H1 (cell line): ENCODE results near the gene LMAN1L.

Experiments
- ATF2 ChIP-seq: IDR thresholded peaks from 2 replicates; pipeline ENCODE4 v1.6.1; 2012; ENCODE audit warnings: low read length, inconsistent platforms
- CTCF ChIP-seq, 3 experiments: IDR thresholded peaks; 1 replicate in 2 of 3; 2 replicates in 1 of 3; pipeline versions ENCODE4 v1.5.1 to v1.6.1; 2011; ENCODE audit warnings: low read length in 3 of 3, mild to moderate bottlenecking in 3 of 3, inconsistent platforms in 2 of 3, low read depth in 1 of 3, moderate library complexity in 1 of 3; ENCODE audit not compliant: insufficient read depth in 1 of 3; ENCODE audit errors: control extremely low read depth in 1 of 3
- POLR2A ChIP-seq, 2 experiments: IDR thresholded peaks; 1 replicate in 1 of 2; 2 replicates in 1 of 2; pipeline ENCODE4 v1.6.1; 2011; ENCODE audit warnings: low read depth in 2 of 2, low read length in 2 of 2, mild to moderate bottlenecking in 2 of 2; ENCODE audit errors: control extremely low read depth in 1 of 2
- POLR2AphosphoS5 ChIP-seq: IDR thresholded peaks from 2 replicates; pipeline ENCODE4 v1.6.1; 2011; ENCODE audit warnings: low read depth, low read length
- SIRT6 ChIP-seq: IDR thresholded peaks from one replicate; pipeline ENCODE4 v1.7.1; 2012; ENCODE audit warnings: low read length, inconsistent platforms
- SP4 ChIP-seq: IDR thresholded peaks from 2 replicates; pipeline ENCODE4 v1.6.1; 2012; ENCODE audit warnings: low read length, inconsistent platforms

- no peak for TF ChIP-seq ATF2
- no peak for TF ChIP-seq SIRT6
- TF ChIP-seq POLR2A (IDR thresholded peaks at IDR 0.05; ENCODE audit: control extremely low read depth in 1 of 2, low read depth in 2 of 2, low read length in 2 of 2), result no peak
- no peak for TF ChIP-seq CTCF (IDR thresholded peaks at IDR 0.05; ENCODE audit: control extremely low read depth in 1 of 3, insufficient read depth in 1 of 3, low read depth in 1 of 3, low read length in 3 of 3)
- TF ChIP-seq POLR2AphosphoS5, result no peak; the same call in 1 of the 2 replicates
- no peak for TF ChIP-seq SP4
These were observed 30.8 kb downstream of the LMAN1L start for GRCh38 chr15:74843445-74843828.
